IMR-90 (cell line): ENCODE data around the gene CRY2.

Experiments
- CEBPB ChIP-seq: IDR thresholded peaks from 2 replicates; pipeline ENCODE4 v1.6.1; 2012; ENCODE audit warnings: low read depth, low read length, improper control_type of control experiment
- FOS ChIP-seq: fragments of 150-350 bp; IDR thresholded peaks from 2 replicates; pipeline ENCODE4 v1.6.1; 2016; ENCODE audit warnings: low read depth, low read length
- MAFK ChIP-seq: IDR thresholded peaks from 2 replicates; pipeline ENCODE4 v1.6.1; 2012; ENCODE audit warnings: low read depth, low read length, improper control_type of control experiment
- MAZ ChIP-seq: IDR thresholded peaks from 2 replicates; pipeline ENCODE4 v1.6.1; 2012; ENCODE audit warnings: low read depth, mild to moderate bottlenecking, low read length, improper control_type of control experiment, moderate library complexity, borderline replicate concordance
- MXI1 ChIP-seq: IDR thresholded peaks from 2 replicates; pipeline ENCODE4 v1.6.1; 2012; ENCODE audit warnings: low read depth, mild to moderate bottlenecking, low read length, moderate library complexity, borderline replicate concordance
- POLR2A ChIP-seq: IDR thresholded peaks from 2 replicates; pipeline ENCODE4 v1.6.1; 2012; ENCODE audit warnings: mild to moderate bottlenecking, low read depth, low read length
- RAD21 ChIP-seq: IDR thresholded peaks from 2 replicates; pipeline ENCODE4 v1.6.1; 2012; ENCODE audit warnings: low read length, improper control_type of control experiment
- RCOR1 ChIP-seq: IDR thresholded peaks from 2 replicates; pipeline ENCODE4 v1.6.1; 2012; ENCODE audit warnings: mild to moderate bottlenecking, low read length, improper control_type of control experiment; ENCODE audit not compliant: insufficient replicate concordance
- RFX5 ChIP-seq: IDR thresholded peaks from 2 replicates; pipeline ENCODE4 v1.8.0; 2012; ENCODE audit warnings: low read depth, mild to moderate bottlenecking, low read length, moderate library complexity
- SMC3 ChIP-seq: fragments of 150-350 bp; IDR thresholded peaks from 2 replicates; pipeline ENCODE4 v1.6.1; 2016; ENCODE audit warnings: low read depth, mild to moderate bottlenecking, antibody characterized with exemption, low read length, moderate library complexity
- TF ChIP-seq, protein P1 (sequence below): fragments of 150-350 bp; IDR thresholded peaks from 2 replicates; pipeline ENCODE4 v1.6.1; 2016; ENCODE audit warnings: low read depth, mild to moderate bottlenecking, low read length, moderate library complexity, borderline replicate concordance
- TF ChIP-seq, protein P2 (sequence below): conservative IDR thresholded peaks from 2 replicates; pipeline ENCODE4 v1.5.1; 2012; ENCODE audit warnings: mild to moderate bottlenecking, low read depth, low read length, improper control_type of control experiment
- TF ChIP-seq, protein P3 (sequence below): fragments of 150-350 bp; IDR thresholded peaks from 2 replicates; pipeline ENCODE4 v1.6.1; 2017; ENCODE audit warnings: mild to moderate bottlenecking, antibody characterized with exemption, low read length, low read depth

DNA sequence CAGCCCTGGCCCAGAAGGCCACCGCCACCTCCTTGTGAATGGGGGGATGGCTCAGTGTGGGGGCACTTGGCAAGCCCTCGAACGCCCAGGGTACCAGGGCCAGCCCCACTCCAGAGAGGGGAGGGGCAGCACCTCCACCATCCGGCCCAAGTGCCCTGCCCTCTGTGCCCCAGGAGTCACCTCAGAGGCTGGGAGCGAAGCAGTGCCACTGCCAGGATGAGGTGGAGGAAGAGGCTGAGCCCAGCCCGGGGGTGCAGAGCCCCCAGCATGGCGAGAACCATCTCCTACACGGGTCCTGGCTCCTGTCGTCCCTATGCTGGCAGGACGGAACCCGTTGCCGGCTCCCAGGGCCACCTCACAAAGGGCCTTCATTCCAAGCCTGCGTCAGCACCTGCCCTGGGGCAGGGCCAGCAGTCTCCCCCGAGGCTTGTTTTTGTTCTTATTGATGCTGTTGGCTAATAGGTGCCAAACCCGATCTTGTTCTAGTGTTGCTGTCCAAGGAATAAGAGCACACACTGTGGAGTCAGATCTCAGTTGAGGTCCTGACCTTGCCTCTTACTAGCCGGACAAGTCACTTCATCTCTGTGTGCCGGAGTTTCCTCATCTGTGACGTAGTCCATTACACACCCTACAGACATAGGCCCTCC, 59.8 kb downstream of the CRY2 start, which contains the start of gene FREY1:
- TF ChIP-seq, protein P1, sequence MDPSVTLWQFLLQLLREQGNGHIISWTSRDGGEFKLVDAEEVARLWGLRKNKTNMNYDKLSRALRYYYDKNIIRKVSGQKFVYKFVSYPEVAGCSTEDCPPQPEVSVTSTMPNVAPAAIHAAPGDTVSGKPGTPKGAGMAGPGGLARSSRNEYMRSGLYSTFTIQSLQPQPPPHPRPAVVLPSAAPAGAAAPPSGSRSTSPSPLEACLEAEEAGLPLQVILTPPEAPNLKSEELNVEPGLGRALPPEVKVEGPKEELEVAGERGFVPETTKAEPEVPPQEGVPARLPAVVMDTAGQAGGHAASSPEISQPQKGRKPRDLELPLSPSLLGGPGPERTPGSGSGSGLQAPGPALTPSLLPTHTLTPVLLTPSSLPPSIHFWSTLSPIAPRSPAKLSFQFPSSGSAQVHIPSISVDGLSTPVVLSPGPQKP = no peak
- no peak for TF ChIP-seq POLR2A
- TF ChIP-seq, protein P2, sequence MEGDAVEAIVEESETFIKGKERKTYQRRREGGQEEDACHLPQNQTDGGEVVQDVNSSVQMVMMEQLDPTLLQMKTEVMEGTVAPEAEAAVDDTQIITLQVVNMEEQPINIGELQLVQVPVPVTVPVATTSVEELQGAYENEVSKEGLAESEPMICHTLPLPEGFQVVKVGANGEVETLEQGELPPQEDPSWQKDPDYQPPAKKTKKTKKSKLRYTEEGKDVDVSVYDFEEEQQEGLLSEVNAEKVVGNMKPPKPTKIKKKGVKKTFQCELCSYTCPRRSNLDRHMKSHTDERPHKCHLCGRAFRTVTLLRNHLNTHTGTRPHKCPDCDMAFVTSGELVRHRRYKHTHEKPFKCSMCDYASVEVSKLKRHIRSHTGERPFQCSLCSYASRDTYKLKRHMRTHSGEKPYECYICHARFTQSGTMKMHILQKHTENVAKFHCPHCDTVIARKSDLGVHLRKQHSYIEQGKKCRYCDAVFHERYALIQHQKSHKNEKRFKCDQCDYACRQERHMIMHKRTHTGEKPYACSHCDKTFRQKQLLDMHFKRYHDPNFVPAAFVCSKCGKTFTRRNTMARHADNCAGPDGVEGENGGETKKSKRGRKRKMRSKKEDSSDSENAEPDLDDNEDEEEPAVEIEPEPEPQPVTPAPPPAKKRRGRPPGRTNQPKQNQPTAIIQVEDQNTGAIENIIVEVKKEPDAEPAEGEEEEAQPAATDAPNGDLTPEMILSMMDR = no peak
- TF ChIP-seq MAFK = no peak
- TF ChIP-seq FOS = no peak
- TF ChIP-seq, protein P3, sequence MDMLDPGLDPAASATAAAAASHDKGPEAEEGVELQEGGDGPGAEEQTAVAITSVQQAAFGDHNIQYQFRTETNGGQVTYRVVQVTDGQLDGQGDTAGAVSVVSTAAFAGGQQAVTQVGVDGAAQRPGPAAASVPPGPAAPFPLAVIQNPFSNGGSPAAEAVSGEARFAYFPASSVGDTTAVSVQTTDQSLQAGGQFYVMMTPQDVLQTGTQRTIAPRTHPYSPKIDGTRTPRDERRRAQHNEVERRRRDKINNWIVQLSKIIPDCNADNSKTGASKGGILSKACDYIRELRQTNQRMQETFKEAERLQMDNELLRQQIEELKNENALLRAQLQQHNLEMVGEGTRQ = no peak
- no peak for TF ChIP-seq CEBPB
- TF ChIP-seq RFX5 = no peak
- TF ChIP-seq MAZ = no peak
- no peak for TF ChIP-seq MXI1
- TF ChIP-seq RCOR1 = no peak
- TF ChIP-seq RAD21 = no peak
- no peak for TF ChIP-seq SMC3
